DOHH2 (cell line): ENCODE data around the gene MDN1.

Experiments used
- EZH2phosphoT487 ChIP-seq: fragments of 200-600 bp; sonication (generic); IDR thresholded peaks from 2 replicates; pipeline ENCODE4 v1.6.1; 2017; ENCODE audit warnings: borderline replicate concordance, mild to moderate bottlenecking, antibody characterized with exemption, low read length, moderate library complexity, mixed read lengths
- TF ChIP-seq, protein P1 (sequence below): fragments of 200-600 bp; sonication (generic); IDR thresholded peaks from one replicate; pipeline ENCODE4 v1.5.1; 2014; ENCODE audit warnings: antibody characterized with exemption, mild to moderate bottlenecking, low read depth, low read length; ENCODE audit not compliant: poor library complexity, severe bottlenecking

DNA sequence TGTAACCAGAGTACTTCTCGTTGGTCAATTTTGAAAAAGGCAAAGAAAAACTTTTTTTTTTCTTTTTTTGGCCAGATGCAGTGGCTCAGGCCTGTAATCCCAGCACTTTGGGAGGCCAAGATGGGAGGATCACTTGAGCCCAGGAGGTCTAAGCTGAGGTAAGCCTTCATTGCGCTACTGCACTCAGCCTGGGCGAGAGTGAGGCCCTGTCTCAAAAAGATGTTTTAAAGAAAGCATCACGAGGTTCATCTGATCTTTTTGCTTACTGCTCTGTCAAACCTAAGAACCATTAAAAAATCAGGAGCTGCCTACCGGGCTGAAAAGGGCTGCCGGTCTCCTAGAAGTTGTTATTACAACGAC is 181.7 kb downstream of the MDN1 start:
- TF ChIP-seq, protein P1, sequence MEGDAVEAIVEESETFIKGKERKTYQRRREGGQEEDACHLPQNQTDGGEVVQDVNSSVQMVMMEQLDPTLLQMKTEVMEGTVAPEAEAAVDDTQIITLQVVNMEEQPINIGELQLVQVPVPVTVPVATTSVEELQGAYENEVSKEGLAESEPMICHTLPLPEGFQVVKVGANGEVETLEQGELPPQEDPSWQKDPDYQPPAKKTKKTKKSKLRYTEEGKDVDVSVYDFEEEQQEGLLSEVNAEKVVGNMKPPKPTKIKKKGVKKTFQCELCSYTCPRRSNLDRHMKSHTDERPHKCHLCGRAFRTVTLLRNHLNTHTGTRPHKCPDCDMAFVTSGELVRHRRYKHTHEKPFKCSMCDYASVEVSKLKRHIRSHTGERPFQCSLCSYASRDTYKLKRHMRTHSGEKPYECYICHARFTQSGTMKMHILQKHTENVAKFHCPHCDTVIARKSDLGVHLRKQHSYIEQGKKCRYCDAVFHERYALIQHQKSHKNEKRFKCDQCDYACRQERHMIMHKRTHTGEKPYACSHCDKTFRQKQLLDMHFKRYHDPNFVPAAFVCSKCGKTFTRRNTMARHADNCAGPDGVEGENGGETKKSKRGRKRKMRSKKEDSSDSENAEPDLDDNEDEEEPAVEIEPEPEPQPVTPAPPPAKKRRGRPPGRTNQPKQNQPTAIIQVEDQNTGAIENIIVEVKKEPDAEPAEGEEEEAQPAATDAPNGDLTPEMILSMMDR, result no peak
- no peak for TF ChIP-seq EZH2phosphoT487
